DOHH2 (cell line): Measurements from ENCODE around the gene FOXC2.

Source experiments
- CTCF ChIP-seq: fragments of 200-600 bp; sonication (generic); IDR thresholded peaks from one replicate; pipeline ENCODE4 v1.5.1; 2014; ENCODE audit warnings: antibody characterized with exemption, mild to moderate bottlenecking, low read depth, low read length; ENCODE audit not compliant: poor library complexity, severe bottlenecking
- EZH2phosphoT487 ChIP-seq: fragments of 200-600 bp; sonication (generic); IDR thresholded peaks from 2 replicates; pipeline ENCODE4 v1.6.1; 2017; ENCODE audit warnings: borderline replicate concordance, mild to moderate bottlenecking, antibody characterized with exemption, low read length, moderate library complexity, mixed read lengths

DNA sequence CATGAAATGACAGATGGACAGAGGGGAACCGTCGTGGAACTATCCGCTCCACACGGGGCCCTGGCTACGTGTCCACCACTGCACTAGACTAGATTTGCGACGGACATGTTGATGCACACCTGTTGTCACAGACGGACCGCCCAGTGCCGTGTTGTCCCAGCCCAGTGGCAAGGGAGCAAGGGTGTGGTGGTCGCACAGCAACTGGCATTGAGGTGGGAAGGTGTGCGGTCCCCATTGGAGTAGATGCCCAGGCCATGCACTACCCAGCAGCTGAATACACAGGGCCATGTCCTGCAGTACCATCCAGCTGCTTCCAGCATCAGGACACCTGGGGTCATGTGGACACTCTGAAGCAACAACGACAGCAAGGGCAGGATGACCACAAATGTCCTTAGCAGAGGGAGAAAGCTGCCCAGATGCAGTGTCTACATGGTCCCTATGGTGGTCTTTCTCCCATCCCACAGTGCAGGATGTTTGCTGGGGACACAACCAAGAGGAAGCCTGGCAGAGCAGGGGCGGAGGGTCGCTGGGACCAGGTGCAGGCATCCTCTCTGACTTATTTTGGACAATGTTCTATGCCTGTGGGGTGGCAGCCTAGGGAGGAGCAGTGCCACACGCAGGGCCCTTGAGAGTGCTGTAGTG, 47.5 kb upstream of the FOXC2 start:
- TF ChIP-seq CTCF, result no peak
- no peak for TF ChIP-seq EZH2phosphoT487
